MV-4-11 (cell line): ENCODE data around the gene DND1.
A peak's percentile ranks its signal among the peaks of the same experiment; 100 is the strongest.
"Not testable (repeated sequence)": the region's sequence is repeated elsewhere in the genome, so short reads cannot be mapped to it uniquely, and the experiment has no call there.

Source experiments
- DNase-seq: peaks from one replicate; lab custom pipeline; 2025; lab: John Stamatoyannopoulos, UW

Gene DND1

DNA sequence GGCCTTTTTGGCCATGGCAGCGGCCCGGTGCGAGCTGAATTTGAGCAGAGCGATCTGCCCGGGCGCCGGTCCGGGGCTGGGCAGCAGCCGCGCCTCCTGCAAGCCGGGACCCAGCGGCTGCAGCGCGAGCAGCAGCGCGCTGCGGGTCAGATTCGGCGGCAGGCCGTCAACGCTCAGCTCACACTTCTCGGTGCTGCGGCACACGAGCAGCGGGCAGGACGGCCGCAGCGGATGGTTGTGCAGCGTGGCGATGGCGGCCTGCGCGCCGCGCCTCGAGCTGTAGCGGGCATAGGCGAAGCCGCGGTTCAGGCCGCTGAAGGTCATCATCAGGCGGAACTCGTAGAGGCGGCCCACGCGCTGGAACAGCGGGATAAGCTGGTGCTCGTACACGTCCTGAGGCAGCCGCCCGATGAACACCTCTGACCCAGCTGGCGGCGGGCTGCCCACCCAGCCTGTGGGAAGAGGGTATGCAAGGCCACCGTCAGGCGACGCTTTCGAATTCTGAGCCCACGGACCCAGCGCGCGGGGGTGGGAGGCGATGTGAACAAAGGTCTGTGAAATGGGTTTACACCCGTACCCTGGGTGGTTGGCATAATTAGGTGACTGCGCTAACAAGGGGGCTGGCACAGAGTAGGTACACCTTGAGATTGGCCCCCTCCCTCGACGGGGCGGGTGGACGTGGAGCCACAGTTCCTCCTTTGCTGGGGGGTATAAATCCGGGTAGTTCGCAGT, 755 bp downstream of the DND1 start:
- DNase-seq: no peak

DNA sequence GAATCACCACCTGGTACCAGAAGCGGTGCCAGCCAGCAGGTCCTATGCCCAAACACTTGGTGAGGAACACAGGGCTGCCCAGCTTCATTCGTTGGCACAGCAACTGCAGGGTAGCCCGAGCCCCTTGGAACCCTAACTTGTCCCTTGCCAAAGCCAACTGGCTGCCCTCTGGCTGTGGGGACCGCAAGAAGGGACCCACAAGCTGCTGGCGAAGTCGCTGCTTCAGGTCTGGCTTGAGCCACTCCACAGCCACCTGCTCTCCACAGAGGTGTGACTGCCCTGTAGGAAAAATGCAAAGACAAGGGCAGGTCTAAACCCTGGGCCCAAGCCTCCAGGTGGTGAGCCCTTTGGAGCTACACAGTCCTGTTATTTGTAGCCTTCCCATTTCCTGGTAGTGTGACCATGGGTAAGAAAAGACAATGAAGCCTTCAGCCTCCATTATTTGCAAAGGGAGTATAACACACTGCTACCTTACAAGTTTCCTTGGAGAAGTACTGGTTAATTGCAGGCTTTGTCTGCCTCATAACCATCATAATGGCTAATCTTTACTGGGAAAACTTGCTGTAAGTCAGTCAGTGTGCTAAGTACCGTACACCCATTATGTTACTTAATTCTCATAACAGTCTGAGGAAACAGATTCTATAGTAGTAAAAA, 1.8 kb downstream of the DND1 start:
- DNase-seq: no peak

DNA sequence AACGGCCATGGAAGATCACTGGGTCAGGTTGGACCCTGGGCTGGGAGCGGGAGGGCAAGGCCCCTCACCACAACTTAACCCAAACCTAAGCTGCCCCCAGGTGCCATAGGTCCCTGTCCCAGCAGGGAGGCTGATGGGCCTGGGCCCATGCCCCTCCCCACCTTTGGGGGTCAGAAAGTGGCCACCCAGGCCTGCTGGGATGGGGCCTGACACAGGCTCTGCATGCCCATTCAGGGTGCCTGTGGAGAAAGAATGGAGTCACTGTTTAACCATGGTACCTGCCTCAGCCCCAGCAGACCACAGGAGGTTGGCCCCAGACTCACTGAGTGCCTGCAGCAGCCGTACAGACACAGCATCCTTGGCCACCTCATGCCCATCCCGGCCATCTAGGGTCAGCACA, 2.3 kb downstream of the DND1 start:
- DNase-seq: not testable (repeated sequence)

DNA sequence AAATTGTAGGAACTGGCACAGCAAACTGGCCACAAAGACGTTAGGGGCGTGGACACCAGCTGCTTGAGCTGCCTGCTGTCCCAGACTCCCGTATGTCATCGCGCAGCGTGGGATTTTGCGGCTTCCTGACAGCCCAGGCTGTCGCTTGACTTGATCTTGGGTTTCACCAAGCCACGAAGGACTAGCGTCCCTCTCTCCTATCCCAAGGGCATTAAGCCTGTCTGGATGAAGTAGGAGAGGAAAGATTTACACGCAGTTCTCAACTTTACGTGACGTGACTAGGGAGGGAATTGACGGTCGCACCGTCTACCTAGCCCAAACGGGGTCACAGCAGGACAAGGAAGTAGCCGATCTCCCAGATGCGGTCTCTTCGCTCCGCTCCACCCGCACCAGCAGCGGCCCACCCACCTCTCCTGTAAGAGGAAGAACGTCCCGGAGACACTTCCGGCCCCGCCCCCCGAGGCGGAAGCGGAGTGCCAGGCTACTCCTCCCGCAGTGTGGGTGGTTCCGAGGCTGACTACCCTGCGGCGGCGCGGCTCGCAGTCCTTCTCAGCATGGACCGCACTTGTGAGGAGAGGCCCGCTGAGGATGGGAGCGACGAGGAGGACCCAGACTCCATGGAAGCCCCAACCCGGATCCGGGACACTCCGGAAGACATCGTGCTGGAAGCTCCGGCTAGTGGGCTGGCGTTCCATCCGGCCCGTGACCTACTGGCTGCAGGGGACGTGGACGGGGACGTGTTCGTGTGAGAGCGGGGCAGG, 8.8 kb downstream of the DND1 start, which contains the start of gene WDR55:
Gene WDR55, plus strand, starts transcription at position 546 of the 761 bp plus-strand sequence. Its CDS starts 9 bp downstream, at position 555.
- peak; percentile 98 for DNase-seq

DNA sequence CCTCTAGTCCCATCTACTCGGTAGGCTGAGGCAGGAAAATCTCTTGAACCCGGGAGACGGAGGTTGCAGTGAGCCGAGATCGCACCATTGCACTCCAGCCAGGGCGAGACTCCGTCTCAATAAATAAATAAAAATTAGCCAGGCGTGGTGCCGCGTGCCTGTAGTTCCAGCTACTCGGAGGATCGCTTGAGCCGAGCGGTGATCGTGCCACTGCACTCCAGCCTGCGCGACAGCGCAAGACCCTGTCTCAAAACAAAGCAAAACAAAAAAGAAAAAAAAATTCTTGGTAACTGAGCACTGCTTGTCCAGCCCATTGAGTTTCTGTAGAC, 9.4 kb downstream of the DND1 start:
- no peak for DNase-seq

DNA sequence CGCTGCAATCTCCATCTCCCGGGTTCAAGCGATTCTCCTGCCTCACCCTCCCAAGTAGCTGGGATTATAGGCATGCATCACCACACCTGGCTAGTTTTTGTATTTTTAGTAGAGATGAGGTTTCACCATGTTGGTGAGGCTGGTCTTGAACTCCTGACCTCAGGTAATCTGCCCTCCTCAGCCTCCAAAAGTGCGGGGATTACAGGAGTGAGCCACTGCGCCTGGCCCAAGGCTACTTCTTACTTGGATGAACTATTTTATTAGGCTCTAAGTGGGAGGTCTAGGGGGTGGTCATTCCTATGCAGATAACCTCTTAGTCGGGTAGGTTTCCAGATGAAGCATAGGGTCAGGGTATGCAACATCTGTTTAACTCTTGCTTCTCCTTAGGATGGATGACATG, 13.0 kb downstream of the DND1 start:
- DNase-seq: not testable (repeated sequence)

DNA sequence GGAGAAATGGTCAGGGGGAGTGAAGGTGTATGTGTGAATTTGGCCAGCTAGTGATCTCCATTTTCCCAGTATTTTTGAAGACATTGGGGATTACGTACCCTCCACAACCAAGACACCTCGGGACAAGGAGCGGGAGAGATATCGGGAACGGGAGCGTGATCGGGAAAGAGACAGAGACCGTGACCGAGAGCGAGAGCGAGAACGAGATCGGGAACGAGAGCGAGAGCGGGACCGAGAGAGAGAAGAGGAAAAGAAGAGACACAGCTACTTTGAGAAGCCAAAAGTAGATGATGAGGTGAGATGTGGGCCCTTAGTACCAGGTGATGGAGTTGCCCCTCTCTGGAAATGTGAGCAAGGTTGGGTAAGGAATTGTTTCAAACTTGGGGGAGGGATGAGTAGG, 14.5 kb downstream of the DND1 start:
- no peak for DNase-seq

DNA sequence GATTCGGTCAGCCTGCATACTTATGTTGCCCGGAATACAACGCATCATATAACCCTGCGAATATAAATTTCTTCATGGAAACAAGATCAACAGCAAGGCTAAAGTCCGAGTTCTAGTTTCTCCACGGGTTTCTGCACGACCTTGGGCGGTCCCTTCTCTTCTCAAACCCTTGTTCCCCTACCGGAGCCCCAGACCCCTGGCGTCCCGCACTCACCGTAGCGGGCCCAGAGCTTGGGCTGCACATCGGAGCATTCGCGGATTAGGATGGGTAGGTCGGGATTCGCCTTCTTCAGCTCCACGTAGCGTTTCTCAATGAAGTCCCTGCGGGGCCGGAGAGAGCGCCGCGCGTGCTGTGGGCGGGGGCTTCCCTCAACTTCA, 26.3 kb downstream of the DND1 start:
- no peak for DNase-seq

DNA sequence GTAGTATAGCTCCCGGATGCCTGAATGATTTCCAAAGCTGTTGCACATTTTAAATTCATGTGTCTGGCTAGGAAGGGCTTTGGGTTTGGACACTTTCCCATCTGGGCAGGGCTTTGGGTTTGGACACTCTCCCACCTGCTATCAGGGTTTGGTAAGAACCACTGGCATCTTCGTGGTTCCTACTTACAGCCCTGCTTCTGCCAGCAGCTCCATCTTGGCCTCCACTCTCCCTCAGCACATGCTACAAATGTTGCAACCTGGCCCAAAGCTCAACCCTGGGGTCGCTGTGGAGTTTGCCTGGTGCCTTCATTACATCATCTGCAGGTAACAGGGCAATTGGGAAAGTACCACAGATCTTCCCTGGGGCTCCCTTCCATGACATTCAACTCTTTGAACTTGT, 30.7 kb downstream of the DND1 start:
- DNase-seq: peak; percentile 22

DNA sequence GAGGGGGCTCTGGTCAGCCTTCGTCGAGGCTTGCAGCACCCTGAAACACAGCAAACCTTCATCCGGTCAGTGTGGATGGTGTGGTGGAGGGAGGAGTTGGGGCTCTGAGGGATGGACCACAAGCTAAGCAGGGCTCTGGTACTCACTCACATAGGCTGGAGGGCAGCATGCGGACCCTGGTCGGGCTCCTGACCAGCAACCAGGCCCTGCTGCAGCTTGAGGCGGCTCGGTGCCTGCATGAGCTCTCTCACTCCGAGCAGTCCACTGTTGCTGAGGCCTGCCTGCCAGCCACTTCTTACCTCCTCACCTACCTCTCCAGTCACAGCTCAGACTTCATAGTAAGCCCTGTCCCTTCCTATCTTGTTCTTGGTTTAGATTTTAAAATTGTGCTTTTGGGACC, 31.7 kb downstream of the DND1 start:
- DNase-seq: no peak

DNA sequence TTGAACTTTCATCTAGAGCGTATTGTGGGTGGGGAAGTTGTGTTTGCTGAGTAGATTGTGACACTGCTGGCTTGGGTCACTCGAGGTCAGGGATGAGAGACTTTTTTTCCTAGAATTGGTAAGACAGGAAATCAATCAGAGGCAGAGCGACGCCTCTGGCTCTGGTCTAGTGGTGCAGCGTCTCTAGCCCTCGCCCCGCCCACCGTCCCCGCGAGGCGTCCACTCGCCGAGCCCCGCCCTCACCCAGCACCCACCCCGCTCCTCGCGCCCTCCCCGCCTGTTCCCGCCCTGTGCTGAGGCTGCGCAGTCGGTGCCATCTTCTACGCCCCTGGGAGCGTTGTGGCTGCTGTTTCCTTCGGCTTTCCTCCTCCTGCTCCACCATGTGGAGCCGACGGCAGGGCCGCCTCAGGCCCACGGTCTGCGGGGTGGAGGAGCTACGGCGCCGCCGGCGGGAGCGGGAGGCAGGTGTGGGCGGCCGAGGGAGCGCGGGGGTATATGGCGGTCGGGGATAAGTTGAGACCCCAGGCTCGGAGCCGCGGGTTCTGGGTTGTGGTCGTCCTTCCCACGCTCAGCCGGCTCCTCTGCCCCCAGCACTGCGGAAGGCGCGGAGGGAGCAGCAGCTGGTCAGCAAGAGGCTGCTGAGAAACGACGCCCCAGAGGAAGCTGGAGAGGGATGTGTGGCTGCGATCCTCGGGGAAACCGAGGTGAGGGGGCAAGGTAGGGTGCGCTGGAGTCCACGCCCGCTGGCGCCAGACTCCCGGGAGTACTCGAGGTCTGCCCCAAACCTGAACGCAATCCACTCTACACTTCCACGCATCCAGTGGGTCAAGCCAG, 34.0 kb downstream of the DND1 start, which contains the start of gene TMCO6:
Gene TMCO6, plus strand, starts transcription at position 304 of the 834 bp plus-strand sequence. Its CDS starts 77 bp downstream, at position 381.
- DNase-seq: peak; percentile 99

DNA sequence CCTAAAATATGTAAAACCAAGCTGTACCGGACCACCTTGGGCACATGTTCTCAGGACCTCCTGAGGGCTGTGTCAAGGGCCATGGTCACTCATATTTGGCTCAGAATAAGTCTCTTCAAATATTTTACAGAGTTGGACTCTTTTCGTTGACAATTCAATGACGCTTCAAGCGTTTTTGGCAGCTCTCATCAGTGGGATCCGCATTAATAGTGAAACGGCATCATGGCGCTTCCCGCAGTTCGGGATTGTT, 34.6 kb downstream of the DND1 start:
- not testable (repeated sequence) for DNase-seq

DNA sequence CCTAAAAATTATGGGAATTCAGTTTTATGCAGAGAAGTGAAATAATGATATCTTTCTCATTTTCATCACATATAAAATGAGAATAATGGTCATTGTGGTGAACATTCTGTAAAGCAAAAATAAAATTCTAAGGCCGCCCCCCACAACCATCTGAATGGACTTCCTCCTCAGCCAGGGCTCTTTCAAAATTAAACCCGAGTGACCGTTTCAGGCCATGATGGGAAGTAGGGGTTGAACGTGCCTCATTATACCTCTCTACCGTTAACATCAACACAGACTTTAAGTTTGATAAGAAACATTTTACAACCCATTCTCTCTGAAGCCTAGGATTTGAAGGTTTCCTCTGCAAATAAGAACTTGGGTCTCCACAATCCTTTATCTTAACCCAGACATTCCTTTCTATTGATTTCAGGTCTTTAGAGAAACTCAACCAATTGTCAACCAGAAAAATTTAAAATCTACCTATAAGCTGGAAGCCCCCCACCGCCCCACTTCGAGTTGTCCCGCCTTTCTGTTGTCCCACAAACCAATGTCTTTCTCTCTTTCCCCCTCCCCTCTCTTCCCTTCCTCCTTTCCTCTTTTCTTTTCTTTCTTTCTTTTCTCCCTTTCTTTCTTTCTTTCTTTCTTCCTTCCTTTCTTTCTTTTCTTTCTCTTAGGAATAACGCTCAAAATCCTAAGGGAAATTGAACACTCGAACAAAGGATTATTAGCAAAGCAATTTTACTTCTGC, 35.8 kb downstream of the DND1 start:
- DNase-seq: no peak

DNA sequence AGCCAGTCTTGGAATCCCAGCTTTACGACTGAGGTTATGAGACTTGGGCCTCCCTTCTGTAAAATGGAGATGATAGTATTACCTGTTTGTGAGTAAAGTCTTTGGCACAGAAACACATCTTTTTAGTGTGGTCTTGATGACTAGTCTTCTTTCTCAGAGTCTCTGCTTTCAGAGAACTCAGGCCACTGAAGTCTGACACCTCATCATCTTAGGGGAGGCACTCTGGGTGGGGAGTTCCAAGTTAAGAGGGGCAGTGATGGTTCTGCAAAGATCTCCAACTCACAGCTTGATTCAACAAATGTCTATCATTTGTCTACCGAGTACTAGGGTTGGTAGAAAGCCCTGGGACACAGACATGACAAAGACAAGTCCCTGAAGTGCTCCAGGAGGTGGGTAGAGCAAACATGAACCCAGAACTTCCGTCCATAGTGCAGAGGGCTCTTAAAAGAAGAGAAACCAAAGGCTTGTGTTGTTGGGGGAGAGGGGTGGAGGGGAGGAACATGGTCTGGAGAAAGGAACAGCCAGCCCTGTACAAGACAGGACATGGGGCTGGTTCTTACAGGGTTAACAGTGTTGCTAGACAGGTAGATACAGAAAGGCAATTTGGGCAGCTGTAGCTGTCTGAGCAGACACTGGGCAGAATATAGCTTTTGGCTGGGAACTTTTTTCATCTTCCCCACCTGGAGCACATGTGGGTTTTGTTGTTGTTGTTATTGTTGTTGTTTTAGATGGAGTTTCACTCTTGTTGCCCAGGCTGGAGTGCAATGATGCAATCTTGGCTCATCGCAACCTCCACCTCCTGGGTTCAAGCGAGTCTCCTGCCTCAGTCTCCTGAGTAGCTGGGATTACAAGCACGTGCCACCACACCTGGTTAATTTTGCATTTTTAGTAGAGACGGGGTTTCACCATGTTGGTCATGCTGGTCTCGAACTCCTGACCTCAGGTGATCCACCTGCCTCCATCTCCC, 37.8 kb downstream of the DND1 start:
- no peak for DNase-seq

DNA sequence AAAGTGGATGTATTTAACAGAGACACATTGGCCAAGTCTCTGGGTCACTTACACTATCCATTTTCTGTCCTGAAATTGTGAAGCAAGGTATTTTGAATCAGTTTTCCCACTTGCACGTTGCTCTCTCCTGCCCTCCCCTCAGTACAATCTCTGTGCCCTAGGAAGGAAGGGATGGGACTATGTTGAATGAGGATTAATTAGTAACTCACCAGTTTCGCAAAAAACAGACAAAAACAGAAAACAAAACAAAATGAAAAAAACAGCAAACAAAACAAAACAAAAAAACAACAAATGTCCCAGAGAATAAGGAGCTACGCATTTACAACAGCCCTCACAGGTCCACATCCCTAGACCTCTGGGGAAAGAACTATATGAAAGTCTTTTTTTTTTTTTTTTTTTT, 39.3 kb downstream of the DND1 start:
- no peak for DNase-seq

DNA sequence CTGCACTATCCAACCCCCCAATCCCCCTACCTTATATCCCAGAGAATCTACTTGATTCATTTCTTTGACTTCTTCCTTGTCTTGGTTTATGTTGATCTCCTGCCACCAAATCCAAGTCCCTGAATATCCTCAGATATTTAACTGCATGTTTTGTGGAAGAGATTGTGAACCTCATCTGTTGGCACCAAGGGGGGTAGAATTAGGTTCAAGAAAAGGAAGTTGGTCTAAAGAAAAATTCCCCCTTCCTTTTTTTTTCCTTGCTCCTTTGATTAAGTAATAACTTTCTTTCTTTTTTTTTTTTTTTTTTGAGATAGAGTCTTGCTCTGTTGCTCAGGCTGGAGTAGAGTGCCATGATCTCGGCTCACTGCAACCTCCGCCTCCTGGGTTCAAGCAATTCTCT, 39.9 kb downstream of the DND1 start:
- peak; percentile 59 for DNase-seq

DNA sequence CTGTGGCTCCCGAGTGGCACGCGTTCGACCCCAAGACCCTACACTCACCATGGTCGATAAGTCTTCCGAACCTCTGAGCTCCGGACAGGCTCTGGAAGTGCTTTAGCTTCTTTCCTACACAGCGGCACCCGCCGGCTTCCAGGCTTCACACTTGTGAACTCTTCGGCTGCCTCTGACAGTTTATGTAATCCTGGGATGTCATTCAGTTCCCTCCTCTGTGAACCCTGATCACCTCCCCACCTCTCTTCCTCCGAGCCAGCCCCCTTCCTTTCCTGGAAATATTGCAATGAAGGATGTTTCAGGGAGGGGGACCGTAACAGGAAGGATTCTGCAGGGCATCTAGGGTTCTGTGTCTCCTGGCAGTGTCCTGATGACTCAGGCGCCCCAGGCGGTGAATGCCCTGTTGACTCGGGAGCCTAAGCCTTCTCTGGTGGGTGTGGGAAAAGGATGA, 40.3 kb downstream of the DND1 start, which contains the start of gene CD14:
Gene CD14, minus strand, starts transcription at position 155 of the 451 bp plus-strand sequence. Its CDS starts 104 bp downstream, at position 51.
- DNase-seq: peak; percentile 40

DNA sequence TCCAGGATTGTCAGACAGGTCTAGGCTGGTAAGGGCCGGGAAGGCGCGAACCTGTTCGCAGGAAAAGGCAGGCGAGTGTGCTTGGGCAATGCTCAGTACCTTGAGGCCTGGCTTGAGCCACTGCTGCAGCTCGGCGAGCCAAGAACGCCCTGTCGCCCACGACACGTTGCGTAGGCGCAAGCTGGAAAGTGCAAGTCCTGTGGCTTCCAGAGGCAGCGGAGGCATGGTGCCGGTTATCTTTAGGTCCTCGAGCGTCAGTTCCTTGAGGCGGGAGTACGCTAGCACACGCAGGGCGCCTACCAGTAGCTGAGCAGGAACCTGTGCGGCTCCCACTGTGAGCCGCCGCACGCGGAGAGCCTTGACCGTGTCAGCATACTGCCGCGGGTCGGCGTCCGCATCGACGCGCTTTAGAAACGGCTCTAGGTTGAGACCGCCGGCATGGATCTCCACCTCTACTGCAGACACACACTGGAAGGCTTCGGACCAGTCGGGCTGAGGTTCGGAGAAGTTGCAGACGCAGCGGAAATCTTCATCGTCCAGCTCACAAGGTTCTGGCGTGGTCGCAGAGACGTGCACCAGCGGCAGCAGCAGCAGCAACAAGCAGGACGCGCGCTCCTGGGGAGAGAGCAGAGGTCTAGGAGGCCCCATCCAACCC, 40.9 kb downstream of the DND1 start:
- DNase-seq: peak; percentile 47

DNA sequence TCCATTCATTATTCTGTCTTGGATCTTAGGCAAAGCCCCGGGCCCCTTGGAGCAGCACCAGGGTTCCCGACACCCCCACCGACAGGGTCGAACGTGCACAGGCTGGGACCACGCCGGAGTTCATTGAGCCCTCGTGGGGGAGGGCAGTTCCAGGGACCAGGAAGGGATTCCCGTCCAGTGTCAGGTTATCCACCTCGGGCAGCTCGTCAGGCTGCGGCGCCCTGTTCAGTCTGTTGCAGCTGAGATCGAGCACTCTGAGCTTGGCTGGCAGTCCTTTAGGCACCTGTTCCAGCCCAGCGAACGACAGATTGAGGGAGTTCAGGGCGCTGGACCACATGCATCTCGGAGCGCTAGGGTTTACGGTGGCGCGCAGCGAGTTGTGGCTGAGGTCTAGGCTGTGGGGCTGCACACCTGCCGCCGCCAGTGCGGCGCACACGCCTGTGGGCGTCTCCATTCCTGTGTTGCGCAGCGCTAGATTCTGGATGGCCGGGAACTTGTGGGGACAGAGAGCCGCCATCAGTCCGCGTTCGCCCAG, 41.5 kb downstream of the DND1 start:
- DNase-seq: no peak
